Ramos (cell line): Measurements from ENCODE around the gene ITIH3.

Experiments
- in situ Hi-C: fragments of 300-500 bp; cut with MboI; formaldehyde crosslinking; loops from one replicate; pipeline ENCODE4 v1.14.3; 2022; ENCODE audit warnings: low sequenced_read_pairs; ENCODE audit not compliant: unreplicated experiment

Gene ITIH3

DNA sequence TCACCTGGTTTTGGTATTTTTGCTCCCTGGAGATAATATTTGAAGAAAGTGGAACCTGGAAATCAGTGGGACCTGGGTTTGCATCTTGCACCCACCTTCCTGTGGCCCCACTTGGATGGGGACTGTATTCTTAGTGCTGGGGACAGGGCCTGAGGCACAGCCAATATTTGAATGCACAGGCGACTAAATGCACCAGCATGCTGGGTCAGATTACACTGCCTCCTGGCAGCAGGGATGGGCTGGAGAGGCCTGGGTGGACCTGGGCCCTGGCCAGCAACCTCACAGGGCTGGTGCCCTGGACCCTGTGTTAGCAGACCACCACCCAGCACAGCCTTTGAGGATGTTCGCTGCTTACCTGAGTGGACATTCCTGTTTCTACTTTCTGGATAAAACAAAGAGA is 25.3 kb downstream of the ITIH3 start:
- in situ Hi-C loops: no loop called here

DNA sequence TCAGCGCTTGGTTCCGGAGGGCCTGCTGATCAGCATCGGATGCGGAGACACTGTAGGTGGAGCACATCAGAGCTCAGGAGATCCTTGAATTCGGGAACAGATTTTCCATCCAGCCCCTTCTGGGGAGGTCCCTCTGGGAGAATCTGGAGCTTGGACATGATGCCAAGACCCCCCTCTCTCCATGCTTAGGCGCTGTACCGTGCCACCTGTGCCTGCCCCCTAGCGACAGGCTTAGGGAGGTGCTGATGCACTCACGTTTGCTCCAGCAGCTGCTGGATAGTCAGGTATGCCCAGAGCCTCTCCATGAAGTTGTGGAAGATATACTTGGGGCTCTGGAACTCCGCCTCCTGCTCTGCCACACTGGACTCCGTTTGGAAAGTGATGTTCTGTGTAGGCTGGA is 26.1 kb downstream of the ITIH3 start:
- in situ Hi-C loops: no loop called here

DNA sequence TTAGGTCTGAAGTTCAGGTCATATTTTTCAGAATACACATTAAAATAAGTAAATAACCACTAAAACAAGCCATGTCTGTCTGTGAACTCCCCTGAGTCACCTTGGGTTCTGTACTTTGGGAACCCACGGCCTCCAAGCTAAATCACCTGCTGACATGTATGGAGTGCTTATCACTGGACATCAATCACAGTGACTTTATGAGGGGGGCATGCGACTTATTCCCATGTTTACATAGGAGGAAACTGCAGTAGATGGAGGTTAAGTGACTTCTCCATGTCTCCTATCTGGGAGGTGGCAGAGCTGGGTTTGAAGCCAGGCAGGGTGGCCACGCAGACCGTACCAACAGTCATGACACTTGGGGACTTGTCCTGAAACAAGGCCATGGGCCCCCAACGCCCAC is 27.8 kb downstream of the ITIH3 start:
- in situ Hi-C loops: no loop called here

DNA sequence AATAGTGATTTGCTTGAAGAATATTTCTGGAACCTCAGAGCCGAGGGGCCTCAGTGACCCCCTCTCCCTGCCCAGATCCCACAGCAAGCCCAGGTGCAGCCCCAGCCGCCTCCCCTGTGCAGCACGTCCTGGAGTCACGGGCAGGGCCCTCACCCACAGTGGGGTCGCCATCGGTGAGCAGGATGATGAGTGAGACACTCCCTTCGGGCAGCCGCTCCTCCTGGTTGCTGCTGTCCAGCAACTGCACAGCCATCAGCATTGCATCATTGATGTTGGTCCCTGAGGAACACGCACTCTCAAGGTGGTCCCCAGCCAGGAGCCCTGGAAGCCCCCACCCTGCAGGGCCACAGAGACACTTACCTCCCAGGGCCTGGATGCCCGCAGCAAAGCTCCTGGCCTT is 29.4 kb downstream of the ITIH3 start:
- in situ Hi-C loops: no loop called here

DNA sequence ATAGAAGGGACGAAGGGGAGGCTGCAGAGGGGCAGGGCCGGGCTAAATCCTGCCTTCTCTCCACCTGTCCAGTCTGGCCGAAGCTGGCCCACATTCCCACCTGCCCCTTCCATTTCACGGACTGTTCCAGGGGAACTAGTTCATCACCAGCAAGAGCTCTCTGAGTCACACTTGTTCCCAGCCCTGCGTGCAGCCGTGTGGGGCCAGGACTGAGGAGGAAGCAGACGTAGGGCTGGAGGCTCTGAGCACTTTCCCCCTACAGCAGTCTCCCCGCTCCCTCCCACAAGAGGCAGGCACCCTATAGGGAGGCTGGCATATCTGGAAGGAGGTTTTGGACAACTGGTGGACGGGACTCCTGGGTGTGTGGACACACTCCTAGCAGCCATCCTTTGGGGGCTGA is 32.8 kb downstream of the ITIH3 start:
- in situ Hi-C loops: no loop called here

DNA sequence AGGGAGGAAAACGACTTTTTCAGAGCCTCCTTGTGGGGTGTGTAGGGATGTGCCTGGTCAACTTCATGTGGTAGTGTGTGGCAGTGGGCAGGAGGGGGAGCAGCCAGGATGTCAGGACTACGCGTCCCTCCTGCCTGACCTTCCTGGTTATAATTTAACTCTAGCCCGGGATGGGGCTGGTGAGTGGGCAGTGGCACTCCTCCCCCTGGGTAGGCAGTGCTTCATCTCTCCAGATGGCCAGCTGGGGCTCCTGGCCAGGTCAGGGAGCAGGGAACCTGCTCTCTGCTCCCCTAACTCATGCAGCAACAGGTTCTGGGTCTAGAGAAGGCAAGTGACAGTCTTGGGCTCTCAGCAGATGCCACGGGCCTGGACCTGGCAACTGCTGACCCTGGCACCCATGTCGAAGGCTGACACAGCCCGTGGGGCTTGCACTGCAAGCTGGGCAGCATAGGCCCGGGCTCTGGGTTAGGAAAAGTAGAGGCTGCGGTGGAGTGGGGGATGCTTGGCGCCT is 33.3 kb downstream of the ITIH3 start:
- in situ Hi-C loops: no loop called here

DNA sequence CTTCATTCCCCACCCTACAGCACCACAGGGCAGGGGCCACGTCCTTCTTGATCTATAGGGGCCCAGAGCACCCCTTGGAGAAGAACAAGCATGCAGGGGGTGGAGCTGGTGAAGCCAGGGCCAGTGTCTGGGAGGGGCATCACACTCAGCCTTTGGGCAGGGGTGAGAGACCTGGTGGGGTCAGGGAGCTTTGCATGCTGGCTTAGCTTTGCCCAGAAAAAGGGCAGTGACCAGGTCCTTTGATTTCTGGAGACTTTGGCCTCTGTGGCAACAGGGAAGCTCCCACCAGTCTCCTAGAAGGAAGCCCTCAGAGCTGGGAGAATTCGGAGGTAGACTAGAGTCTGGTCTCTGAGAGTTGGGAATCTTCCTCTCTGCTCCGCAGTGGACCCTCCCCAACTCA is 34.9 kb downstream of the ITIH3 start:
- in situ Hi-C loops: no loop called here

DNA sequence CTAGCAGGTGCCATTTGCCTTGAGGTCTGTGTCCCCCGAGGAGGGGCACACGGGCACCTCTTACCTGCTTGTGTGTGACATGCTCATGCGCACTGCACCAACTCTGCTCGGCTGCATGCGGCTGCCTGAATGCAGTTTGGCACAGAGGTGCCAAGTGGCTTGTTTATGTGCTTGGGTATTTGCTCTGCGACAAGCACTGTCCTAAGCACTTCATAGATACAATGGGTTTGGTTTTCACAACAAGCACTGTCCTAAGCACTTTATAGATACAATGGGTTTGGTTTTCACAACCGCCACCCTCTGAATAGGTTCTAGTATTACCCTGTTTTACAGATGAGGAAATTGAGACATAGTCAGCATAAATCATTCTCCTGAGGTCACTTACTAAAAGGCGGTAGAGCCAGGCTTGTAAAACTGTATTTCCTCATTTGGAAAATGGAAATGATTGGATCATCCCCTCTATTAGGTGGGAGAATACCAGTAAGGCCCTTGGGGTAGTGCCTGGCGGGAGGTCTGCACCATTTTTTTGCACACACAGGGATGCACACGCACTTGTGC is 35.4 kb downstream of the ITIH3 start:
- in situ Hi-C loops: no loop called here

DNA sequence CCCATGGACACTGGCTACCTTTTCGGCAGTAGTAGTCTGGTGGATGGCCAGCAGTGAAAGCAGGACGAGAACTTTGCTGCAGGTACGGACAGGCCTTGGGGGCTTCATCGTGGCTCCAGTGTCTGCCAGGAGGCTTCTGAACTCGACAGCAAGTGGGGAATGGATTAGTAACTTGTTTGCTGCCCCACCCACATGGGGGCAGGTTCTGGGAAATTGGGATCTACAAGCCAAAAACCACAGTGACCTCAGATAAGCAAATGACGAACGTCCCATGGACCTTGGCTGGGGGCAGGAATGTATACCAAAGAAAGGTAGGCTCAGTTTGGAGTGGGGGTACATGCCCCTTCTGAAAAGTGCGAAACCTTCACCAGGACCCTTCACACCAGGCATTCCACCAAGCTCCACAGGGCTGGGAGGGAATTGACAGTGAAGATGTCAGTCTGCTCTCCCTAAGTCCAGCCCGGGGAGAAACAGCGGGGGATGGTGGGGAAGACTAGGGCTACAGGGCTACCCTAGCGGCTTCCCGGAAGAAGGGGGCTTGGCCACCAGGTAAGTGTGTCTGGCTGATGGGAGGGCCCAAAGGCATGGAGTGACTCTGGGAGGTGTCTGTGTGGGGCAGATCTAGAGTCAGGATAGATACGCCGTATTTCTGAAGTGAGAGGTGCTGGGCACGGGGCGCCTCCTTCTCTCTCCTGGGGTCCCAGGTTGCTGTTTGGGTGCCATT is 36.1 kb downstream of the ITIH3 start, which contains the start of gene ITIH4:
TSS of gene ITIH4 (minus strand) at position 138 of the 724 bp plus-strand sequence. CDS start at position 108, 30 bp downstream.
- in situ Hi-C loops: no loop called here

DNA sequence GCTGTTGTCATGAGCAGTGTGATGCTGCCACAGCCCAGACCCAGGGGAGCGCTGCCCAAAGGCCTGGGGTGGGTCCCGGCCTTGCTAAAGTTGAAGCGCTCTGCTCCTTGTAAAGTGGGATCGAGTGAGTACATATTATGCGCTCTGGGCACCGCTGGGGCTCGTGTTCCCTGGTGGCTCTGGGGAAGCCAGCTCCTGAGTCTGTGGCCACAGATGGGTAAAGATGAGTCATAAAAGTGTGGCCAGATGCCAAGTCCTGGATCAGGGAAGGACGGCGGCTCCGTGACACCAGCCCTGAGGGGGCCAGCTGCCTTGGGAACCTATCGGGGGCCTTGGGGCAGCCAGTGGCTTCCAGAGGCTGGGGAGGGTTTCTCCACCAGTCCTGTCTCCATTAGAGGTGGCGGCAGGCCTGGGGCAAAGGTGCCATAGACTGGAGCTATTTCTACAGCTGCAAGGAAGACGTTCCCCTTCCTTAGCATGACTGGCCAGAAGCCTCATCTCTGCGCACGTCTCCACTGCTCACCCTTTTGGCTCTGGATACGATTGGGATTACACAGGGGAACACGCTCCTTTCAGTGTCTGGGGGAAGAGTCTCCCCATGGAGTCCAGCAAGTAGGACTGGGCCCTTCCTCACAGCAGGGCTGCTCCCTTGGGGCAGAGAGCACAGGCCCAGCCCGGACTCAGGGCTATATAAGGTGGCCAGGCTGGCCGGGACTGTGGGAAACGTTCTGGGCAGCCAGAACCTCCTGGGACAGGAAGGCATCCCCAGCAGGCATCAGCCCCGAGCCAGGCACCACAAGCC is 37.1 kb downstream of the ITIH3 start:
- in situ Hi-C loops: no loop called here

DNA sequence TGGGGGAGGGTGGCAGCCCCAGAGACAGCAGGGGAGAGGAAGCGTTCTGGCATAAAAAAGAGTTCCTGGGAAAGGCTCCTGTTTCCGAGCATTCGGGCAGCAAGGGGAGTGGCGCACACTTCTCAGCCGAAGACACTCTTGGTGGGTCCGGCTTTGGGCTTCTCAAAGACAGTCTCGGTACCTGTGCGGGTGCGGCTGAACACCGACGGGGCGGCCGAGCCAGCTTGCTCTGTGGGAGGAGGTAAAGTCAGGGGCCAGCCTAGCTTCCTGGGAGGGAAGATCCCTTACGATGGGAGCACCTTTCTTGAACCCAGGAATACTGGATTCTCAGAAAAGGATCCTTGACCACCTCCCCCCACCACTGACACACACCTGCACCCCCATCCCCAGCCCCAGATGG is 38.6 kb downstream of the ITIH3 start:
- in situ Hi-C loops: no loop called here

DNA sequence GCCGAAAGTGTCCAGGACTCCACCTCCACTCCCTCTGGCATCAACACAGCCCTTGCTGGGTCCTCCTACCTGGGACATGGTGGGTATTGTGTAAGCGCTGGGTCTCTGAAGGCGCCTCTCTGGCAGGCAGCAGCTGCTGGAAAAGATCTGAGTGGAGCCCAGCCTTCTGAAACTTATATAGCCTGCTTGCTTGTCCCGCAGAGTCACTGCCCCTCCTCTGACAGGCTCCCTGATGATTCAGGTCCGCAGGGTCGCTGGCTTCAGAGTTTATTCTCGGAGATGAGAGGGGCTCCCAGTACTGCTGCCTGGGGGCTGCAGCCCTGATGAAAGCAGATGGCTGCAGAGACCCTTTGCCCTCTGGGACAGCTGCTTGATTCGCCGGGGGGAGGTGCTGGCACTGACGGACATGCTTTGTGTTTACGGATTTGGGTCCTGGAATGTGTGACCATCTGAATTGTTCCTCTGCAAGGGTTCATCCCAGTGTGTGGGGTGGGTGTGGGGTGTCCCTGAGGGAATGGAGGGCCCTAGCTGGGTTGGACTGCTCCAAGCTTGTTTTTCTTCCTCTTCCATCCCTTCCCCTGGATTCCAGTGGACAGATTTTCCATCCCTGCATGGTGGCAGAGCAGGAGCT is 40.4 kb downstream of the ITIH3 start, which contains the start of gene MUSTN1:
TSS of gene MUSTN1 (minus strand) at position 149 of the 631 bp plus-strand sequence. CDS start at position 78, 71 bp downstream.
- in situ Hi-C loops: no loop called here

DNA sequence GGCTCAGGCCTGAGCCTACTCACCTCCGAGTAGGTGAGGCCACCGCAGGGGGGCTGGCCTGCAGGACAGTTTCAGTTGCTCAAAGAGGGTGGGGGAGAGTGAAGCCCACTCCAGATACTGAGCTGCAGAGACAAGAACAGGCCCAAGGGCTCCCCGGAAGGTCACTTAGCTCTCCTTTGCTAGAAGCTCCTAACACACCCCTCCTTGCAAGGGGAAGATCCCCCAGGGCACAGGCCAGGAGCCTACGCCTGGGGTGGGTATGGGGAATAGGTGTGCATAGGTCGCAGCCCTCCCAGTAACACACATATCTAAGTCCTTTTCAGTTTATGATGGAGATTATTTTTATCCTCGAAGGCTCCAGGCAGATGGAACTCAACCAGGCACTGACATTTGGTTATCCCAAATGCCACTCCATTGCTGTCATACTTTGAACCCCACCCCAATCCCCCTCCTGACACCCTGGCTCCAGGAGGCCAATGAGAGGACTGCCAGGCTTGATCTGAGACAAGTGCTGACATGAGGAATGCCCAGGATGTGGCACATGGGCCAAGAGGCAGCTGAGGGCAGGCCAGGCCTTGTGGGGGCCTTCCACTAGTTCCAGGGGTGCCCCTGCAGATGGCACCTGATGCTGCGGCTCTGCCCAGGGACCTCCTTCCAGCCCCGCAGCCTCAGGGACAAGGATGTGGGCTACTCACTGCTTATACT is 41.3 kb downstream of the ITIH3 start:
- in situ Hi-C loops: no loop called here

DNA sequence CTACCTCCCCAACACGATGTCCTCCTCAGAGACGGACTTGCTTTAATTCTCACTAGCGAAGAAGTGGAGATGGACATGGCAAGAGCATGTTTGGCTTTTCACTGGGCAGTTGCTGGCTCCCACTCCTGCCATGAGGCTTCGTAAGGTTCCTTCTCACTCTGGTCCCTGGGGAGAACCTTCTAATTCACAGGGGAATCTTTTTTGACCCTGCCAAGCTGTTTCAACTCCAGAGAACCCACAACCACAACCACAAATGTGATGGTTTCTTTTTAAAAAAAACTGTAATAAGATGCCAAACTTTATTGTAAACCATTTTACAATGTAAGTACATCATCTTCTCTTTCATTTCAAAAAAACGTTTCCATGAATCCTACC is 41.9 kb downstream of the ITIH3 start:
- in situ Hi-C loops: no loop called here

DNA sequence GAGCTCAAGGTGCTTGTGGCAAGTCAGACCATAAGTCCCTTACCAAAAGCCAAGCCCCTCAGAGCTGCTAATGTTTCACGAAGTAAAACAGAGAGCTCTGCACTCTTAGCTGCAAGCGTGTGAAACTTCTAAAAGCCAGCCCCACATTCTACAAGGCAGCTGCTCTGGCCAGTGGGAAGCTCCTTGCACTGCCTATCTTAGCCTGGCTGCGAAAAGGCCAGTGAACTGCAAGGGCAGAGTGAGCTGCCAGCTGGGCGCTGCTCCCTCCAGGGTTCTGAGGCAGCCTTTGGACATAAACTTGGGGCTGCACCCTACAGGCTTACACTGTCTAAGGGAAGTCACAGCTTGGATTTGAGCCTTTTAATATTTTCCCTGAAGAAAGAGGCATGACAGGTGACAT is 42.4 kb downstream of the ITIH3 start:
- in situ Hi-C loops: no loop called here

DNA sequence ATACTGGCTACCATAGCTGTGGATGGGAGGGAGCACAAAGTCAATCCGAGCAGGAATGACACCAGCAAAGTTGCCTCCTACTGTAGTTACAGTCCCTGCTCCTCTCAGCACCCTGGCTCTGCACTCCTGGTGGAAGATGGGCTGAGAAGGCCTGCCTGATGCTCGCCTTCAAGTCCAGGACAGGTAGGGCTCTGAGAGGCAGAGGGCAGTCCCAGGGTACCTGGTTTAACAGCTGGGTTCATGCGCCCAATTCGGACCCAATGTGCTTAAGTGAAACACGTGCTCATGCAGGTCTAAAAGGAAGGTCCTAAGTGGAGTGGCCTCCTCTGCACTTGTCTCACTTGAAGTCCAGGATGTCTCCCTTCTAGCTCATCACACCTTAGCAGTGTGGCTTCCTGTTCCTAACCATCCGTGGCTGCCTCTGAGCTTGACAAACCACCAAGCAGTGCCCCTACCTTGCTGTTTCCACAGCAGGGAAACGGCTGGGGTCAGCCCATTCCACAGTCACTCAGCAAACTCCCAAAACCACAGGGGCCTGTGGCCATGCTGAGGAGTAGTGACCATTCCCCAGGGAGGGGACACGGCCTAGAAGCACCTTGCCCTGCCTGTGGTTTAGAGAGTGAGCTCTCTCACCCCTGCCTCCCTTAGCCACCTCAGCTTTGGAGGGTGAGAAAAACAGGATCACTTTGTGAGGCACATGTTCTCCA is 44.1 kb downstream of the ITIH3 start:
- in situ Hi-C loops: no loop called here

DNA sequence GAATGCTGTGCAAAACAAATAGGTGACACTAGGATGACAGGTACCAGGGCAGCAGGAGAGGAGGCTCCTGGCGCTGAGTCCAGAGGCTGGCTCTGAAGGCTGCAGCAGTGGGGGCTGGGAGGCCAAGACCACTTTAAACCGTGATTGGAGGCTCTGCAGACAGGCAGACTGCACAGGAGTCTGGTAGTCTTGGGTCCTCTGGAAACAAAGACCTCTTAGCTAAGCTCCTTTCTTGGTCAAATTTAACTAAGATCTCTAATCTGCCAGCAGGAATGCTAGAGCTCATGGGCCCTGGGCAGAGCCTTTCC is 44.6 kb downstream of the ITIH3 start:
- in situ Hi-C loops: no loop called here

DNA sequence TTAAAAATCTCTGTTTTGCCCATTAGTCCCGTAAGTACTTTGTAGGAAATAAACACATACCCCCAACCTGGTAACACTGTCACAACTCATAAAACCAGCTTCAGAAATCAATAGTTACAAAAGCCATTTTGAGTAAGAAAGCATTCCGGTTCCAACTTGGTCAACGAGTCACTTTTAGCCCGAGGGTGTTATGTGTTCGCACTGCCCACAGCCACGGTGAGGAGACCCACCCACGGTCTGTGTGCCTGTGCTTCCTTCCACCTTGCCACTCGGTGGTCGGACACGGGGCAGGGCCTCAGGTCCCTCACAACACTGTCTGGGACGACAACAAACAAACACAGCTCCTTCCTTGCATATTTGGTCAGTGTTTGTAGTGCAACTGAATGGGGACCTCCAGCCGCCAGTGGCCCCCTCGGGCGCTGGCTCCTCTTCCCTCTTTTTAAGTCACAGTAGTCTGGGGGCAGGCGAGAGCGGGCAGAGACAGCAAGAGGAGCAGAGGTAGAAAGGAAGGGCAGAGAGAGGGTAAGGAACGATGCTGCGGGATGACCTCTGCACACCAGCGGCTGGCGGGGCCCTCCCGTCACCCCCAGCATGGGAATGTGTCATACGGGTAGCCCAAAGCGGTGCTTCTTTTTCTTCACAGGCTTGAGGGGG is 45.4 kb downstream of the ITIH3 start:
- in situ Hi-C loops: no loop called here
